Endothelial cell (in vitro differentiated cells): ENCODE measurements around the gene RAC3. TPM values are rescaled to one million over a fixed set of nuclear protein-coding genes. Genes with fewer than 3 reads are reported as not detected.
A peak's percentile ranks its signal among the peaks of the same experiment; 100 is the strongest.

Experiments used
- DNase-seq: peaks from one replicate; pipeline ENCODE4 v3.0.0; 2021; ENCODE audit warnings: low spot score
- H3K27ac Mint-ChIP-seq: one replicate; pipeline ENCODE4 v1.8.0; 2021; ENCODE audit warnings: mixed read lengths, inconsistent platforms; ENCODE audit not compliant: unreplicated experiment
- H3K27me3 Mint-ChIP-seq: one replicate; pipeline ENCODE4 v1.8.0; 2021; ENCODE audit warnings: mild to moderate bottlenecking, moderate library complexity, mixed read lengths, inconsistent platforms; ENCODE audit not compliant: unreplicated experiment
- H3K36me3 Mint-ChIP-seq: one replicate; pipeline ENCODE4 v1.8.0; 2021; ENCODE audit warnings: mild to moderate bottlenecking, low read depth, mixed read lengths, inconsistent platforms; ENCODE audit not compliant: unreplicated experiment
- H3K4me1 Mint-ChIP-seq: one replicate; pipeline ENCODE4 v1.8.0; 2021; ENCODE audit warnings: mild to moderate bottlenecking, mixed read lengths, inconsistent platforms; ENCODE audit not compliant: unreplicated experiment
- H3K4me3 Mint-ChIP-seq: one replicate; pipeline ENCODE4 v1.8.0; 2021; ENCODE audit warnings: mild to moderate bottlenecking, mixed read lengths, inconsistent platforms; ENCODE audit not compliant: unreplicated experiment
- H3K9me3 Mint-ChIP-seq: one replicate; pipeline ENCODE4 v1.8.0; 2021; ENCODE audit warnings: mixed read lengths, inconsistent platforms; ENCODE audit not compliant: unreplicated experiment
- CTCF ChIP-seq: fragments of 200-600 bp; sonication (generic); IDR thresholded peaks from one replicate; pipeline ENCODE4 v1.5.0; 2021; ENCODE audit warnings: antibody characterized with exemption; ENCODE audit not compliant: unreplicated experiment
- total RNA-seq: library from RNA; stranded (reverse); fragmentation: NEBNext Ultra II Directional; extraction: Animal tissue kit (Norgen Biotek cat#: 25700); gene quantifications from one replicate; pipeline ENCODE4 v1.2.1, GENCODE V29; 2021; ENCODE audit not compliant: unreplicated experiment

The RAC3 gene
- total RNA-seq, 1 donor from 2014 or later = 24.0 TPM

- Mint-ChIP-seq H3K27ac (no peak overlapping the region), H3K27me3 (peaks cover 6% of the 10 kb centered on the region), H3K9me3 (no peaks in the 10 kb centered on the region), H3K4me3 (no peak overlapping the region), H3K4me1 (peaks cover 4% of the 10 kb centered on the region), H3K36me3 (no peaks in the 10 kb centered on the region)
- no peak for DNase-seq
- TF ChIP-seq CTCF = no peak
Observed at GRCh38 chr17:82003411-82004381, 27.8 kb upstream of the RAC3 start.

- TF ChIP-seq CTCF = no peak
- H3K27me3 Mint-ChIP-seq = peaks cover 6% of the 10 kb centered on the region
- H3K27ac Mint-ChIP-seq = no peak overlapping the region
- H3K4me3 Mint-ChIP-seq = no peak overlapping the region
- peaks cover 4% of the 10 kb centered on the region for H3K4me1 Mint-ChIP-seq
- no peaks in the 10 kb centered on the region for H3K9me3 Mint-ChIP-seq
- no peaks in the 10 kb centered on the region for H3K36me3 Mint-ChIP-seq
- no peak for DNase-seq
Observed at GRCh38 chr17:82004517-82005455, 26.7 kb upstream of the RAC3 start.

GRCh38 chr17:82005701-82006348 is 25.7 kb upstream of the RAC3 start:
- peak overlapping the region; percentile 43 for H3K27ac Mint-ChIP-seq
- peaks cover 8% of the 10 kb centered on the region for H3K27me3 Mint-ChIP-seq
- DNase-seq = no peak
- H3K9me3 Mint-ChIP-seq = no peaks in the 10 kb centered on the region
- no peak for TF ChIP-seq CTCF
- no peak overlapping the region for H3K4me3 Mint-ChIP-seq
- no peaks in the 10 kb centered on the region for H3K36me3 Mint-ChIP-seq
- H3K4me1 Mint-ChIP-seq = peaks cover 4% of the 10 kb centered on the region

GRCh38 chr17:82006468-82007227 is 24.8 kb upstream of the RAC3 start:
- Mint-ChIP-seq H3K27ac (peak overlapping the region; percentile 43), H3K4me3 (no peak overlapping the region), H3K4me1 (peaks cover 4% of the 10 kb centered on the region)

More at GRCh38 chr17:82006468-82007227, 24.8 kb upstream of the RAC3 start:
- Mint-ChIP-seq H3K36me3 (no peaks in the 10 kb centered on the region), H3K9me3 (no peaks in the 10 kb centered on the region), H3K27me3 (peaks cover 8% of the 10 kb centered on the region)
- no peak for TF ChIP-seq CTCF
- no peak for DNase-seq
